Measurements from ENCODE around the gene RELN. TPM values are rescaled to one million over a fixed set of nuclear protein-coding genes. Genes with fewer than 3 reads are reported as not detected.
A peak's percentile ranks its signal among the peaks of the same experiment; 100 is the strongest.

Gene RELN
- total and polyA plus RNA-seq, 9 of the 15 experiments (the other 6 are each of a cell fraction or from before 2014, with no cell fraction given), result 12.9 to 43.2 (median 18.1) TPM

GRCh38 chr7:103658055-103659005, 331.1 kb downstream of the RELN start:
- CTCF ChIA-PET (ENCODE audit: low intra/inter-chr PET ratio), result no interaction called here
- Histone ChIP-seq H3K4me2 (ENCODE audit: insufficient read depth, low read length) (no peak overlapping the region), H3K9ac (ENCODE audit: insufficient read depth in 1 of 2, low read depth in 2 of 2, low read length in 2 of 2) (no peak overlapping the region), H3K4me1 (replicated peaks in 1 of 2; ENCODE audit: control insufficient read depth in 2 of 2, insufficient read depth in 2 of 2, low read length in 2 of 2) (peaks cover 10 to 53% of the 10 kb centered on the region in 2 experiments), H3K79me2 (ENCODE audit: control insufficient read depth, insufficient read depth, low read length) (no peaks in the 10 kb centered on the region), H3K9me1 (ENCODE audit: control insufficient read depth, insufficient read depth, low read length) (no peaks in the 10 kb centered on the region), H4K20me1 (replicated peaks; ENCODE audit: control insufficient read depth, insufficient read depth, low read length) (no peaks in the 10 kb centered on the region), H2AFZ (ENCODE audit: low read depth, low read length) (peak overlapping the region; percentile 23; the same call in 1 of the 2 replicates), H3K27me3 (ENCODE audit: control insufficient read depth in 2 of 2, insufficient read depth in 2 of 2, low read length in 2 of 2) (no peaks in the 10 kb centered on the region), H3K9me3 (replicated peaks; ENCODE audit: control insufficient read depth, insufficient read depth, low read depth, low read length) (no peaks in the 10 kb centered on the region), H3K4me3 (no peak overlapping the region), H3K27ac (ENCODE audit: extremely low read depth, low read depth, low read length) (peak overlapping the region; percentile 43), H3K36me3 (ENCODE audit: control insufficient read depth, insufficient read depth, low read length) (peaks cover 24% of the 10 kb centered on the region; the same call in 2 of the 3 replicates)
- in situ Hi-C loops (cut with MboI) (no loop called here), intact Hi-C loops (cut with micrococcal nuclease) (no loop called here)
- BruUV-seq (replicated peaks), result no TSS peak
- POLR2A ChIA-PET, result no interaction called here
- DNase-seq (ENCODE audit: extremely low read depth in 1 of 4, low spot score in 3 of 4), result peak in 2 of 4 experiments; percentile 12 to 20
- WGBS (ENCODE audit: insufficient coverage, low coverage, missing lambda C conversion rate), result 43% methylated on average over 4 of the region's 4 CpGs
- ATAC-seq, result peak; percentile 6
- no peak for FAIRE-seq
- TF ChIP-seq TAF15 (IDR thresholded peaks at IDR 0.05; ENCODE audit: low read depth, low read length) (no peak), ZNF41 (CRISPR knock-in tag; conservative IDR thresholded peaks at IDR 0.05) (no peak), OTX1 (CRISPR knock-in tag; IDR thresholded peaks at IDR 0.05) (0 out of 2 replicates have a peak, but pooled peaks have one; percentile 27), ARID1B (IDR thresholded peaks at IDR 0.05) (0 out of 2 replicates have a peak, but pooled peaks have one; percentile 28), TAF9B (IDR thresholded peaks at IDR 0.05; ENCODE audit: partially characterized antibody) (no peak), EHMT2 (IDR thresholded peaks at IDR 0.05) (0 out of 2 replicates have a peak, but pooled peaks have one; percentile 49), HNRNPK (IDR thresholded peaks at IDR 0.05; ENCODE audit: low read depth, low read length, poor library complexity, severe bottlenecking) (no peak), TEAD1 (CRISPR knock-in tag; IDR thresholded peaks at IDR 0.05) (peak in 1 of 2 experiments; percentile 32; a peak in 1 of 4 replicates), EWSR1 (IDR thresholded peaks at IDR 0.05; ENCODE audit: borderline replicate concordance, low read depth, partially characterized antibody) (peak; percentile 67), ZC3H4 (CRISPR knock-in tag; IDR thresholded peaks at IDR 0.05; ENCODE audit: borderline replicate concordance) (no peak), SMARCE1 (IDR thresholded peaks at IDR 0.05) (0 out of 2 replicates have a peak, but pooled peaks have one; percentile 13), TEAD4 (IDR thresholded peaks at IDR 0.05; ENCODE audit: low read length) (peak; percentile 33; the same call in 1 of the 2 replicates), TEAD4 (CRISPR knock-in tag; IDR thresholded peaks at IDR 0.05; ENCODE audit: borderline replicate concordance) (no peak), BRD9 (IDR thresholded peaks at IDR 0.05; ENCODE audit: low read depth, partially characterized antibody) (peak; percentile 32), ELF4 (CRISPR knock-in tag; IDR thresholded peaks at IDR 0.05) (peak; percentile 57; the same call in 1 of the 2 replicates), CC2D1A (IDR thresholded peaks at IDR 0.05) (0 out of 2 replicates have a peak, but pooled peaks have one; percentile 20), MYBL2 (IDR thresholded peaks at IDR 0.05; ENCODE audit: low read depth) (peak; percentile 32; the same call in 1 of the 2 replicates), MYBL2 (CRISPR knock-in tag; IDR thresholded peaks at IDR 0.05; ENCODE audit: borderline replicate concordance) (no peak), SMAD1 (IDR thresholded peaks at IDR 0.05; ENCODE audit: low read depth, low read length, partially characterized antibody) (no peak), SNIP1 (IDR thresholded peaks at IDR 0.05; ENCODE audit: low read depth) (peak; percentile 16; the same call in 1 of the 2 replicates), PURB (CRISPR knock-in tag; IDR thresholded peaks at IDR 0.05; ENCODE audit: low read depth) (no peak), MTA2 (IDR thresholded peaks at IDR 0.05; ENCODE audit: low read depth) (peak; percentile 18; the same call in 1 of the 2 replicates)
- TF ChIP-seq, protein P1, sequence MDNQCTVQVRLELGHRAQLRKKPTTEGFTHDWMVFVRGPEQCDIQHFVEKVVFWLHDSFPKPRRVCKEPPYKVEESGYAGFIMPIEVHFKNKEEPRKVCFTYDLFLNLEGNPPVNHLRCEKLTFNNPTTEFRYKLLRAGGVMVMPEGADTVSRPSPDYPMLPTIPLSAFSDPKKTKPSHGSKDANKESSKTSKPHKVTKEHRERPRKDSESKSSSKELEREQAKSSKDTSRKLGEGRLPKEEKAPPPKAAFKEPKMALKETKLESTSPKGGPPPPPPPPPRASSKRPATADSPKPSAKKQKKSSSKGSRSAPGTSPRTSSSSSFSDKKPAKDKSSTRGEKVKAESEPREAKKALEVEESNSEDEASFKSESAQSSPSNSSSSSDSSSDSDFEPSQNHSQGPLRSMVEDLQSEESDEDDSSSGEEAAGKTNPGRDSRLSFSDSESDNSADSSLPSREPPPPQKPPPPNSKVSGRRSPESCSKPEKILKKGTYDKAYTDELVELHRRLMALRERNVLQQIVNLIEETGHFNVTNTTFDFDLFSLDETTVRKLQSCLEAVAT (IDR thresholded peaks at IDR 0.05), result peak in 1 of 2 experiments; percentile 14; a peak in 1 of 4 replicates
